Activated CD8-positive, alpha-beta T cell treated with anti-CD3 and anti-CD28 coated beads for 36 hours (primary cell): ENCODE results near the gene RHOBTB3. TPM values are rescaled to one million over a fixed set of nuclear protein-coding genes. Genes with fewer than 3 reads are reported as not detected.

Experiments
- ATAC-seq: fragments of 200-7000 bp; cut with Tn5 transposase; one replicate; pipeline ENCODE4 v1.10.0; 2021; ENCODE audit warnings: mild to moderate bottlenecking, moderate library complexity
- CTCF ChIA-PET: fragments of 350-600 bp; sonication (Branson Sonifier 250); formaldehyde crosslinking; loops from one replicate; lab custom pipeline; 2021; ENCODE audit warnings: antibody characterized with exemption; lab: Charles Lee
- POLR2A ChIA-PET: fragments of 350-600 bp; sonication (Branson Sonifier 250); formaldehyde crosslinking; loops from one replicate; lab custom pipeline; 2021; ENCODE audit warnings: antibody characterized with exemption; lab: Charles Lee
- DNase-seq: peaks from one replicate; pipeline ENCODE4 v3.0.0-alpha.2; 2020
- H3K27ac Mint-ChIP-seq: one replicate; pipeline ENCODE4 v1.8.0; 2021; ENCODE audit warnings: mild to moderate bottlenecking, mixed read lengths
- H3K27me3 Mint-ChIP-seq: one replicate; pipeline ENCODE4 v1.8.0; 2021; ENCODE audit warnings: mixed read lengths
- H3K36me3 Mint-ChIP-seq: one replicate; pipeline ENCODE4 v1.8.0; 2021; ENCODE audit warnings: low read depth, mixed read lengths
- H3K4me1 Mint-ChIP-seq: one replicate; pipeline ENCODE4 v1.8.0; 2021; ENCODE audit warnings: low read depth, mixed read lengths
- H3K4me3 Mint-ChIP-seq: one replicate; pipeline ENCODE4 v1.8.0; 2021; ENCODE audit warnings: mild to moderate bottlenecking, moderate library complexity, mixed read lengths
- H3K9me3 Mint-ChIP-seq: one replicate; pipeline ENCODE4 v1.8.0; 2021; ENCODE audit warnings: mixed read lengths
- intact Hi-C: fragments of 100-400 bp; cut with micrococcal nuclease; formaldehyde crosslinking; loops from one replicate; pipeline ENCODE4 v1.10.0; 2022
- total RNA-seq, 2 experiments: library from RNA; stranded (reverse); gene quantifications; one replicate each; pipeline ENCODE4 v1.2.3, GENCODE V29; 2021
- TF ChIP-seq, protein P1 (sequence below): fragments of 200-600 bp; IDR thresholded peaks from one replicate; pipeline ENCODE4 v1.8.0; 2022; ENCODE audit warnings: antibody characterized with exemption, mild to moderate bottlenecking

The RHOBTB3 gene
- total RNA-seq, 2 experiments from 2014 or later = 0.50 to 1.1 TPM

GRCh38 chr5:95730011-95730700, 980 bp upstream of the RHOBTB3 start:
- intact Hi-C loops = no loop called here
- DNase-seq (no peak), ATAC-seq (no peak)
- no peaks in the 10 kb centered on the region for H3K36me3 Mint-ChIP-seq
- H3K9me3 Mint-ChIP-seq = no peaks in the 10 kb centered on the region
- peaks cover 40% of the 10 kb centered on the region for H3K27me3 Mint-ChIP-seq
- TF ChIP-seq, protein P1, sequence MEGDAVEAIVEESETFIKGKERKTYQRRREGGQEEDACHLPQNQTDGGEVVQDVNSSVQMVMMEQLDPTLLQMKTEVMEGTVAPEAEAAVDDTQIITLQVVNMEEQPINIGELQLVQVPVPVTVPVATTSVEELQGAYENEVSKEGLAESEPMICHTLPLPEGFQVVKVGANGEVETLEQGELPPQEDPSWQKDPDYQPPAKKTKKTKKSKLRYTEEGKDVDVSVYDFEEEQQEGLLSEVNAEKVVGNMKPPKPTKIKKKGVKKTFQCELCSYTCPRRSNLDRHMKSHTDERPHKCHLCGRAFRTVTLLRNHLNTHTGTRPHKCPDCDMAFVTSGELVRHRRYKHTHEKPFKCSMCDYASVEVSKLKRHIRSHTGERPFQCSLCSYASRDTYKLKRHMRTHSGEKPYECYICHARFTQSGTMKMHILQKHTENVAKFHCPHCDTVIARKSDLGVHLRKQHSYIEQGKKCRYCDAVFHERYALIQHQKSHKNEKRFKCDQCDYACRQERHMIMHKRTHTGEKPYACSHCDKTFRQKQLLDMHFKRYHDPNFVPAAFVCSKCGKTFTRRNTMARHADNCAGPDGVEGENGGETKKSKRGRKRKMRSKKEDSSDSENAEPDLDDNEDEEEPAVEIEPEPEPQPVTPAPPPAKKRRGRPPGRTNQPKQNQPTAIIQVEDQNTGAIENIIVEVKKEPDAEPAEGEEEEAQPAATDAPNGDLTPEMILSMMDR = no peak
- POLR2A ChIA-PET = interaction anchor here (0.6 to 1.7 kb wide), 4 partner anchors 9 to 91 kb away, joined by 3 to 5 read pairs (median 4); no protein-coding TSS in a partner anchor
- H3K4me1 Mint-ChIP-seq = peaks cover 15% of the 10 kb centered on the region
- H3K27ac Mint-ChIP-seq = no peak overlapping the region
- CTCF ChIA-PET = interaction anchor here (0.7 to 2.6 kb wide), 7 partner anchors 12 to 66 kb away, joined by 3 to 13 read pairs (median 3); no protein-coding TSS in a partner anchor
- H3K4me3 Mint-ChIP-seq = peak overlapping the region; percentile 65

- no peak overlapping the region for H3K27ac Mint-ChIP-seq
- peak overlapping the region; percentile 72 for H3K4me3 Mint-ChIP-seq
- TF ChIP-seq, protein P1 = no peak
- H3K9me3 Mint-ChIP-seq = no peaks in the 10 kb centered on the region
- ATAC-seq = peak; percentile 48
- DNase-seq = peak; percentile 58
- peaks cover 11% of the 10 kb centered on the region for H3K4me1 Mint-ChIP-seq
- intact Hi-C loops = no loop called here
- POLR2A ChIA-PET = interaction anchor here (0.8 to 1.7 kb wide), 3 partner anchors 10 to 96 kb away, joined by 3 to 5 read pairs (median 3); no protein-coding TSS in a partner anchor
- H3K36me3 Mint-ChIP-seq = no peaks in the 10 kb centered on the region
- H3K27me3 Mint-ChIP-seq = peaks cover 37% of the 10 kb centered on the region
- CTCF ChIA-PET = interaction anchor here (0.9 to 2.6 kb wide), 6 partner anchors 10 to 68 kb away, joined by 3 to 13 read pairs (median 4); no protein-coding TSS in a partner anchor
These were observed 727 bp downstream of the RHOBTB3 start for GRCh38 chr5:95731571-95732554.

- ATAC-seq (no peak), DNase-seq (no peak)
- Mint-ChIP-seq H3K4me3 (no peak overlapping the region), H3K27me3 (peaks cover 37% of the 10 kb centered on the region), H3K27ac (no peak overlapping the region), H3K9me3 (no peaks in the 10 kb centered on the region), H3K4me1 (peaks cover 11% of the 10 kb centered on the region), H3K36me3 (no peaks in the 10 kb centered on the region)
- CTCF ChIA-PET = no interaction called here
- TF ChIP-seq, protein P1 = no peak
- intact Hi-C loops = no loop called here
- POLR2A ChIA-PET = no interaction called here
These were observed 2.0 kb downstream of the RHOBTB3 start for GRCh38 chr5:95733107-95733665.

GRCh38 chr5:95734187-95734586, 3.1 kb downstream of the RHOBTB3 start:
- TF ChIP-seq, protein P1 = no peak
- Mint-ChIP-seq H3K27ac (no peak overlapping the region), H3K9me3 (no peaks in the 10 kb centered on the region), H3K4me3 (no peak overlapping the region), H3K36me3 (no peaks in the 10 kb centered on the region), H3K4me1 (peaks cover 8% of the 10 kb centered on the region), H3K27me3 (peaks cover 39% of the 10 kb centered on the region)
- DNase-seq (no peak), ATAC-seq (no peak)
- POLR2A ChIA-PET = no interaction called here
- CTCF ChIA-PET = interaction anchor here (1.3 to 2.7 kb wide), 3 partner anchors 10 to 70 kb away, joined by 4 to 9 read pairs (median 6); no protein-coding TSS in a partner anchor
- intact Hi-C loops = no loop called here
